Keratinocyte (primary cell): ENCODE data around the gene PRKCD. TPM values are rescaled to one million over a fixed set of nuclear protein-coding genes. Genes with fewer than 3 reads are reported as not detected.

Experiments used
- DNase-seq: peaks from one replicate; pipeline ENCODE4 v3.0.0-alpha.2; 2011; ENCODE audit warnings: low read depth, missing footprints, low spot score
- FAIRE-seq: peaks from 2 replicates; lab custom pipeline; 2011; peaks lifted over from hg19 to GRCh38; lab: Jason Lieb, UNC
- H2AFZ ChIP-seq: 2 replicates; pipeline ENCODE4 v1.6.0; 2012; ENCODE audit warnings: low read length, control low read depth, inconsistent platforms; ENCODE audit not compliant: control insufficient read depth
- H3K27ac ChIP-seq: 2 replicates; pipeline ENCODE4 v1.5.1; 2011; ENCODE audit warnings: low read length; ENCODE audit not compliant: control insufficient read depth, insufficient read depth
- H3K27me3 ChIP-seq: 3 replicates; pipeline ENCODE4 v1.6.0; 2011; ENCODE audit warnings: low read length; ENCODE audit not compliant: control insufficient read depth, insufficient read depth; ENCODE audit errors: extremely low read depth
- H3K36me3 ChIP-seq, 2 experiments: 2 replicates in 1 of 2; 3 replicates in 1 of 2; pipeline ENCODE4 v1.5.1; 2011; ENCODE audit warnings: low read length in 2 of 2, mild to moderate bottlenecking in 1 of 2; ENCODE audit not compliant: control insufficient read depth in 2 of 2, insufficient read depth in 2 of 2; ENCODE audit errors: extremely low read depth in 1 of 2
- H3K4me1 ChIP-seq: 3 replicates; pipeline ENCODE4 v1.5.1; 2011; ENCODE audit warnings: low read length; ENCODE audit not compliant: control insufficient read depth, insufficient read depth; ENCODE audit errors: extremely low read depth
- H3K4me2 ChIP-seq: 3 replicates; pipeline ENCODE4 v1.6.0; 2011; ENCODE audit warnings: low read depth, low read length; ENCODE audit not compliant: control insufficient read depth, insufficient read depth; ENCODE audit errors: extremely low read depth
- H3K4me3 ChIP-seq, 3 experiments: fragments of 200-600 bp in 1 of 3; sonication (generic) in 1 of 3; 2 replicates in 2 of 3; 3 replicates in 1 of 3; pipeline ENCODE4 v1.5.1; 2011 to 2016; ENCODE audit warnings: low read length in 3 of 3, mild to moderate bottlenecking in 3 of 3, control low read depth in 2 of 3, inconsistent platforms in 1 of 3, low read depth in 1 of 3, mixed read lengths in 1 of 3, mixed run types in 1 of 3, moderate library complexity in 1 of 3; ENCODE audit not compliant: control insufficient read depth in 2 of 3, insufficient read depth in 2 of 3; ENCODE audit errors: extremely low read depth in 1 of 3
- H3K79me2 ChIP-seq: 2 replicates; pipeline ENCODE4 v1.6.0; 2012; ENCODE audit warnings: low read length; ENCODE audit not compliant: control insufficient read depth, insufficient read depth
- H3K9ac ChIP-seq: 3 replicates; pipeline ENCODE4 v1.6.0; 2011; ENCODE audit warnings: low read length; ENCODE audit not compliant: control insufficient read depth, insufficient read depth; ENCODE audit errors: extremely low read depth
- H3K9me1 ChIP-seq: 3 replicates; pipeline ENCODE4 v1.6.0; 2011; ENCODE audit warnings: low read length; ENCODE audit not compliant: control insufficient read depth, insufficient read depth; ENCODE audit errors: extremely low read depth
- H3K9me3 ChIP-seq: 2 replicates; pipeline ENCODE4 v1.5.1; 2012; ENCODE audit warnings: low read depth, low read length; ENCODE audit not compliant: control insufficient read depth
- H4K20me1 ChIP-seq: 3 replicates; pipeline ENCODE4 v1.6.0; 2011; ENCODE audit warnings: low read length; ENCODE audit not compliant: control insufficient read depth, insufficient read depth; ENCODE audit errors: extremely low read depth
- CTCF ChIP-seq, 3 experiments: IDR thresholded peaks in 1 of 3; conservative IDR thresholded peaks in 1 of 3; optimal IDR thresholded peaks in 1 of 3; 2 replicates in 2 of 3; 3 replicates in 1 of 3; pipeline versions ENCODE3 to v1.5.1; 2011; ENCODE audit warnings: low read length in 3 of 3, mild to moderate bottlenecking in 3 of 3, moderate library complexity in 2 of 3, control low read depth in 1 of 3, inconsistent platforms in 1 of 3; ENCODE audit not compliant: insufficient read depth in 2 of 3; ENCODE audit errors: extremely low read depth in 1 of 3
- EZH2 ChIP-seq: IDR thresholded peaks from one replicate; pipeline ENCODE4 v1.6.1; 2012; ENCODE audit warnings: inconsistent platforms, mild to moderate bottlenecking, low read length, moderate library complexity
- dilution Hi-C: fragments of 300-500 bp; cut with MboI; formaldehyde crosslinking; loops from one replicate; pipeline ENCODE4 v1.7.0; 2020; ENCODE audit warnings: low sequenced_read_pairs; ENCODE audit not compliant: extremely low pct_ligation_motif_present
- polyA plus RNA-seq, 5 experiments: library from polyadenylated mRNA; depleted of rRNA in 3 of 5; stranded (reverse) in 3 of 5; stranded (forward) in 1 of 5; unstranded in 1 of 5; fragments of >200 nt; gene quantifications; 1 replicate in 1 of 5; 2 replicates in 3 of 5; 3 replicates in 1 of 5; pipeline versions ENCODE4 v1.2.1 to v1.2.3, GENCODE V29; 2011 to 2012; ENCODE audit warnings: missing spikeins in 2 of 5, low read depth in 1 of 5, low replicate concordance in 1 of 5

The PRKCD gene
- polyA plus RNA-seq, 1 donor (not counting 4 experiments of a cell fraction or from before 2014, with no cell fraction given): 25.1 TPM

GRCh38 chr3:53122933-53123305 lies 38.1 kb upstream of the PRKCD start:
- Histone ChIP-seq H3K4me2 (no peak overlapping the region), H3K27me3 (no peaks in the 10 kb centered on the region), H3K36me3 (peaks cover 30 to 45% of the 10 kb centered on the region in 2 experiments), H3K79me2 (no peaks in the 10 kb centered on the region), H4K20me1 (no peaks in the 10 kb centered on the region), H3K9ac (no peak overlapping the region), H3K27ac (no peak overlapping the region), H3K4me1 (no peaks in the 10 kb centered on the region), H3K9me1 (no peaks in the 10 kb centered on the region), H2AFZ (no peak overlapping the region), H3K4me3 (no peak overlapping the region), H3K9me3 (no peaks in the 10 kb centered on the region)
- DNase-seq (no peak), FAIRE-seq (no peak)
- no peak for TF ChIP-seq EZH2
- no peak for TF ChIP-seq CTCF (optimal IDR thresholded peaks at IDR 0.05 in 1 of 3, IDR thresholded peaks at IDR 0.05 in 1 of 3, conservative IDR thresholded peaks at IDR 0.05 in 1 of 3; ENCODE audit: extremely low read depth in 1 of 3, insufficient read depth in 2 of 3, low read length in 3 of 3)
- dilution Hi-C loops: no loop called here

- H3K4me3 ChIP-seq: no peak overlapping the region
- dilution Hi-C loops: no loop called here
- H3K4me1 ChIP-seq: no peaks in the 10 kb centered on the region
- H3K9me1 ChIP-seq: no peaks in the 10 kb centered on the region
- peaks cover 4% of the 10 kb centered on the region for H3K79me2 ChIP-seq
- no peak overlapping the region for H3K9ac ChIP-seq
- H3K27me3 ChIP-seq: no peaks in the 10 kb centered on the region
- H3K36me3 ChIP-seq: peaks cover 28 to 40% of the 10 kb centered on the region in 2 experiments
- H4K20me1 ChIP-seq: no peaks in the 10 kb centered on the region
- no peaks in the 10 kb centered on the region for H3K9me3 ChIP-seq
- FAIRE-seq (no peak), DNase-seq (no peak)
- TF ChIP-seq EZH2 (no peak), CTCF (optimal IDR thresholded peaks at IDR 0.05 in 1 of 3, IDR thresholded peaks at IDR 0.05 in 1 of 3, conservative IDR thresholded peaks at IDR 0.05 in 1 of 3; ENCODE audit: extremely low read depth in 1 of 3, insufficient read depth in 2 of 3, low read length in 3 of 3) (no peak)
- no peak overlapping the region for H2AFZ ChIP-seq
- no peak overlapping the region for H3K27ac ChIP-seq
- H3K4me2 ChIP-seq: no peak overlapping the region
These were observed 37.5 kb upstream of the PRKCD start for GRCh38 chr3:53123510-53123909.
